C4-2B (cell line): ENCODE results near the gene HRC.

ENCODE experiments used
- H3K27ac ChIP-seq: fragments of 450-650 bp; 2 replicates; pipeline ENCODE4 v1.5.1; 2017
- ZFX ChIP-seq: fragments of 450-650 bp; IDR thresholded peaks from 2 replicates; pipeline ENCODE4 v1.6.1; 2017
- TF ChIP-seq, protein P1 (sequence below): fragments of 450-650 bp; conservative IDR thresholded peaks from 2 replicates; pipeline ENCODE4 v1.5.1; 2017; ENCODE audit warnings: mild to moderate bottlenecking

Gene HRC

DNA sequence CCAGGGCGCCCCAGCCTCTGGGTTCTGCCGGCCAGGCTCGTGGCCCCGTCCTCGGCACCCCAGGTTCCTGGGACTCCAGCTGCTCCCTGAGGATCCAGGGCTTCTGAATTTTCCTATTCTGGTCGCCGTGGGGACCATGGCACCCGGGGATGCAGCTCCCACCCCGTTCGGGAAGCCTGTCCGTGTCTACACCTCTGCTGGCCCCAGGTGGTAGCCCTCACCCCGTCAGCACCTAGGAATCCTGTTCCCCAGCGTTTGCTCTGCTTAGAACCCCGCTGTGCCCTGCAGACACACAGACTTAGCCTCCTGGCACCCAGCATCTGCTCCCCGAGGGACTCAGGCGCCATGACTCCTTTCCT is 34.9 kb downstream of the HRC start:
- TF ChIP-seq ZFX = no peak
- TF ChIP-seq, protein P1, sequence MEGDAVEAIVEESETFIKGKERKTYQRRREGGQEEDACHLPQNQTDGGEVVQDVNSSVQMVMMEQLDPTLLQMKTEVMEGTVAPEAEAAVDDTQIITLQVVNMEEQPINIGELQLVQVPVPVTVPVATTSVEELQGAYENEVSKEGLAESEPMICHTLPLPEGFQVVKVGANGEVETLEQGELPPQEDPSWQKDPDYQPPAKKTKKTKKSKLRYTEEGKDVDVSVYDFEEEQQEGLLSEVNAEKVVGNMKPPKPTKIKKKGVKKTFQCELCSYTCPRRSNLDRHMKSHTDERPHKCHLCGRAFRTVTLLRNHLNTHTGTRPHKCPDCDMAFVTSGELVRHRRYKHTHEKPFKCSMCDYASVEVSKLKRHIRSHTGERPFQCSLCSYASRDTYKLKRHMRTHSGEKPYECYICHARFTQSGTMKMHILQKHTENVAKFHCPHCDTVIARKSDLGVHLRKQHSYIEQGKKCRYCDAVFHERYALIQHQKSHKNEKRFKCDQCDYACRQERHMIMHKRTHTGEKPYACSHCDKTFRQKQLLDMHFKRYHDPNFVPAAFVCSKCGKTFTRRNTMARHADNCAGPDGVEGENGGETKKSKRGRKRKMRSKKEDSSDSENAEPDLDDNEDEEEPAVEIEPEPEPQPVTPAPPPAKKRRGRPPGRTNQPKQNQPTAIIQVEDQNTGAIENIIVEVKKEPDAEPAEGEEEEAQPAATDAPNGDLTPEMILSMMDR = no peak
- H3K27ac ChIP-seq = no peak overlapping the region

DNA sequence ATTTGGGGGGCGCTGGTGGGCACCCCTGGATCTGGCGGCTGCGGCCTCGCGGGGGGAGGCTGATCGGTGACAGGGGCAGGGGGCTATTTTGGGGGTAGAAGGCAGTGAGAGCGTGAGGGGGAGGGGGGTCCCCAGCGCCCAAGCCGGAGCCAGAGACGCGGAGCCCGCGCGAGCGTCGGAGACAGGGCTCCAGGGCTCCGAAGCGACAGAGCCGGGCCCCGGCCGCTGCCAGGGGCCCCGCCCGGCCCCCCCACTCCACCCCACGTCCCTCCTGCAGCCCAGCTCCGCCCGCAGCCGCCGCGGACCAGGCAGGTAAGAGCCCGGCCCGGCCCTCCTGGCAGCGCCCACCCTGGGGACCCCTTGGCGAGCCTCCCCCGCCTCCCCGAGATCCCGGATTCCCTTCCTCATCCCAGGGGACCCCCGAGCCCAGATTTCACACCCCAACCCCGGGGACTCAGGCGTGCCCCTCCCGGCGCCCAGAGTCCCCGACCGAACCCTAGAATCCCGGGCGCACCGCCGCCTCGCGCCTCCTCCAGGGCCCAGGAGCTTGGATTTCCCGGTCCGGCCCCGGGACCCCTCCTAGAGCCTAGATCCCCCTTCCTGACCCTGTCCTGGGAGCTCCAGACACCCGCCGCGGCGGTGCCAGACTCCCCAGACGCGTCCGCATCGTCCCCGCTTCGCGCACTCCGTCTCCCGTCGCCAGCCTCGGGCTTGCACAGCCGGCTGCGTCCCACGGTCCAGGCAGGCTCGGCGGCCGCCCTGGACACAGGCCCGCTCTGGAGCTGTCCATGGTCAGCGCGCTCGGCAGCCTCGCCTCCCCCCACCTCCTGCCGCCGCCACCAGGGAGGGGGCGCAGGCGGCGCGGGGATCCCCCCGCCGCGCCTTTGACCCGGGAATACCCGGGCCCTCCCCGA is 35.5 kb downstream of the HRC start, which contains the start of gene PPFIA3:
Gene PPFIA3 (plus strand): TSS at position 134 of the 914 bp plus-strand sequence. CDS start 8,330 bp downstream, outside the sequence.
- no peak for TF ChIP-seq ZFX
- TF ChIP-seq, protein P1 = no peak
- peak within 1 kb of the TSS; percentile 90 for H3K27ac ChIP-seq

DNA sequence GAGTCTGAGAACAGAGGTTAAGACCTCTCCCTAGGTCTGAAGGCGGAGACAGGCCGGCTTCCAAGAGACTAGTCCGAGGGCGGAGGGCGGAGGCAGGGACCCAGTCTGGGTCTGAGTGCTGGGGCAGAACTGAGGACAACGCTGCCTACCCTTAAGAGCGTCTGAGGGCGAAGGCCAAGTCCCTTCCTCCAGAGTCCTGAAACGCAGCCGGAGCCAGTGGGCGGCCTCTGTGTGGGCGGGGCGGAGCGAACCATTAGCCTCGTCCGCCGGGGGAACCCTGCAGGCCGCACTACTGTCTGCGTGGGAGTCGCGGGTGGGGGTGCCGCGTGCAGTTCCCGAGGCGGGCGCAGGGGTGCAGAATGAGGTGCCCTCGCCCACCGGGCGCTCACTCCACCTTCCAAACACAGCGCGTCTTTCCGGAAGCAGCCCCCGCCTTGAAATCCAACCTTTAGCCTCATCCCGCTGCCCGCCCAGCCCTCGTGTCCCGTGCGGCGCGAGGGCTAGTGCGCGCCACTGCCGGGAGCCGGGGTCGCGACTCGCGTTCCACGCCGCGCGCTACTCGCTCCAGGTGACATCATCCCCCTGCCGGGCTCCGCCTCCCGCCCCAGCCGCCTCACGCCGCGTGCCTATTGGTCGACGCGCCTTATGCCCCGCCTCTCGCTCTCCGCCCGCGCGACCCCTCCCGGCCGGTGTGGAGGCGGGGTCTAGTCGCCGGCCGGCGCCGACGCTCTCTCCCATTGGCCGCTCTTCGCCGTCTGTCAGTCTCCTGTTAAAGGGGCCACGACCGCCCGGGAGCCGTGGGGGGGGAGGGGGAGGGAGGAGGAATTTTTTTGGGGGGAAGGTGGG is 36.4 kb downstream of the HRC start, which contains the start of gene C19orf73:
Gene C19orf73 (minus strand): TSS at position 579 of the 846 bp plus-strand sequence. CDS start 121 bp downstream, at position 458.
- H3K27ac ChIP-seq = peak within 1 kb of the TSS; percentile 90
- TF ChIP-seq ZFX = no peak
- TF ChIP-seq, protein P1 = no peak

DNA sequence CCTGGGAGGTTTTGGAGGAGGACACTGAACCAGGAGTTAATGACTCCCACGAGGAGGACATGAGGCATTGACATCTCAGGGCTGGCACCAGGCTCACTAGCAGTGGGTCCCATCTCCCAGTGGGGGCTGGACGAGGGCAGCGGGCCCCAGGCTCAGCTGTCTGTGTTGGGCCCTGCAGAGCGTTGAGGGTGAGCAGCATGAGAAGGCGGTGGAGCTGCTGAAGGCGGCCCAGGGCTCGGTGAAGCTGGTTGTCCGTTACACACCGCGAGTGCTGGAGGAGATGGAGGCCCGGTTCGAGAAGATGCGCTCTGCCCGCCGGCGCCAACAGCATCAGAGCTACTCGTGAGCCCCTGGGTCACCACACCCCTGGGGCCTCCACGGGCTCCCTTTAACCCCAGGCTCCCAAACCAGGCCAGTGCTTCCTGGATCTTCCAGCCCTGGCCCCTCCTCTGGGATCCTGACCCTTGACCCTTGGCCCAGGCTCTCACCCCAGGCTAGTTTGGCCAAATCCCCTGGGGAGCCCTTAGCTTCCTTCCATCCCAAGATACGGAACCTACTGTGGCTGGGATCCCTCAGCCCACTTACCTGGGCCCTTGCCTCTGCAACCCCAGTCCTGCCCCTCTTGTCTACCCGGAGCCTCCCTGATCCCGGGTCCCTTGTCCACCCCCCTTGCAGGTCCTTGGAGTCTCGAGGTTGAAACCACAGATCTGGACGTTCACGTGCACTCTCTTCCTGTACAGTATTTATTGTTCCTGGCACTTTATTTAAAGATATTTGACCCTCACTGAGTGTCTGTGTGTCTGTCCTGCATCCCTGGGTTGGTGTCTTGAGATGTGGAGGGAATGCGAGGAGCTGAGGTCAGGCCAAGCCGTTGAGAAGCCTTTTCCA is 37.3 kb downstream of the HRC start:
- TF ChIP-seq, protein P1 = no peak
- no peak for TF ChIP-seq ZFX
- H3K27ac ChIP-seq = peak overlapping the region; percentile 90

DNA sequence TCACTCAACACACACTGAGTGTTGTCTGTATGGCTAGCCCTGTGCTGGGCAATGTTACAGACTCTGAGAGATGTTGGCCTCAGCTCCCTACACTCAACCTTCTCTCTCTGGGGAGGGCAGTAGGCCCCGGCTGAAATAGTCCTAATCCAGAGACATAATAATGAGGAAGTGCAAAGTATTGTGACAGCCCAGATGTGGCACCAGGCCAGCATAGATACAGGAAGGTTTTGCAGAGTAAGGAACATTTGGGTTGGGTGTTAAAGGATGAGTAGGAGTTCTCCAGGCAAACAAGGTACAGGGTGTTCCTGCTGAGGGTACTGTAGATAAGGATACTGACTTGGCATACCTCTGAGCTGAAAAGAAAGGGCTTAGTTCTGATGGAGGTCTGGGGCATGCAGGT is 38.7 kb downstream of the HRC start:
- TF ChIP-seq, protein P1 = no peak
- TF ChIP-seq ZFX = no peak
- peak overlapping the region; percentile 90 for H3K27ac ChIP-seq

DNA sequence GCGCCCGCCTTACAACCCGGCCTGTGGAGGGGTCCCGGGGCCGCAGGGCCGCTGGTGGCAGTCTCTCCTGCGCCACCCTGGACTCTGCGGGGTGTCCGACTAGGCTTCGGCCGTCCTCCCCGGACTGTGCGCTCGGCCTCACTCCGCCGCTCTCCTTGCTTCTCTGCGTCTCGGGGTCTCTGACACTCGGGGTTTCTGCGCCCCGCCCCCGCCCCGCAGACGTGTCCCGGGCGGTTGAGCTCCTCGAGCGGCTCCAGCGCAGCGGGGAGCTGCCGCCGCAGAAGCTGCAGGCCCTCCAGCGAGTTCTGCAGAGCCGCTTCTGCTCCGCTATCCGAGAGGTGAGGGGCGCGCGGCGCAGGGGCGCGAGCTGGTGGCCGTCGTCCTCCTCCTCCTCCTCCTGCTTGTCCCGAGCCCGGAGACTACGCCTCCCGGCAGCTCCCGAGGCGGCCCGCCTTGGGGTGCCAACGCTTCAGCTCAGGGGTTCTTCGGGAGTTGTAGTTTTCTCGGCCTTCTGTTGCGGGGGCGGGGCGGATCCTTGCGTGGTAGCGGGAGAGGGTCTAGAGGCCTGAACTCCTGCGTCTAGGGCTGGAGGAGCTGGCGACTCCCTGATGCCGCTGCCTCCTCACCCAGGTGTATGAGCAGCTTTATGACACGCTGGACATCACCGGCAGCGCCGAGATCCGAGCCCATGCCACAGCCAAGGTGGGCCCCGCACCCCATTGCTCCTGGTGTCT is 40.4 kb downstream of the HRC start:
- TF ChIP-seq ZFX = peak; percentile 34; the same call in 1 of the 2 replicates
- TF ChIP-seq, protein P1 = no peak
- peak overlapping the region; percentile 71 for H3K27ac ChIP-seq
